NCI-H526 treated with DMSO at 0.1 percent for 48 hours (cell line): ENCODE results near the gene SERPINB6.
"Not testable (repeated sequence)": the region's sequence is repeated elsewhere in the genome, so short reads cannot be mapped to it uniquely, and the experiment has no call there.

ENCODE experiments used
- DNase-seq: peaks from one replicate; lab custom pipeline; 2025; lab: John Stamatoyannopoulos, UW

Gene SERPINB6

GRCh38 chr6:2938004-2938631 is 33.2 kb downstream of the SERPINB6 start:
- DNase-seq: no peak

DNA sequence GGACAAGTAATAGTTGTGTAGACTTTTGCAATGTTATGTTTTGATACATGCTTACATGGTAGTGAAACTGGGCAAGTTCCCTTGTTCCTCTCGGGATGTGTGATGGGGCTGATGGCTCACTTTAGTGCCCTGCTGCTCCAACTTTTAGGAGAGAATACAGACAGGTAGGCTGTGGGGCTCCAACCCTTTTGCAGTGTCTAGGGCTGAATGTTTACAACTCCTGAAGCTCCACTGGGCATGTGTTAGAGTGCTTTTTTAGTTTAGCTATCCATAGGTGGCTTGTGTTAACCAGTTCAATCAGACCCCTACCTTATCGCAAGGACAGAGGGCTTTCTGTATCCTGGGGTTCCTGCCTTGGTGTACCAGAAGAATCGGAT is 33.8 kb downstream of the SERPINB6 start:
- no peak for DNase-seq

DNA sequence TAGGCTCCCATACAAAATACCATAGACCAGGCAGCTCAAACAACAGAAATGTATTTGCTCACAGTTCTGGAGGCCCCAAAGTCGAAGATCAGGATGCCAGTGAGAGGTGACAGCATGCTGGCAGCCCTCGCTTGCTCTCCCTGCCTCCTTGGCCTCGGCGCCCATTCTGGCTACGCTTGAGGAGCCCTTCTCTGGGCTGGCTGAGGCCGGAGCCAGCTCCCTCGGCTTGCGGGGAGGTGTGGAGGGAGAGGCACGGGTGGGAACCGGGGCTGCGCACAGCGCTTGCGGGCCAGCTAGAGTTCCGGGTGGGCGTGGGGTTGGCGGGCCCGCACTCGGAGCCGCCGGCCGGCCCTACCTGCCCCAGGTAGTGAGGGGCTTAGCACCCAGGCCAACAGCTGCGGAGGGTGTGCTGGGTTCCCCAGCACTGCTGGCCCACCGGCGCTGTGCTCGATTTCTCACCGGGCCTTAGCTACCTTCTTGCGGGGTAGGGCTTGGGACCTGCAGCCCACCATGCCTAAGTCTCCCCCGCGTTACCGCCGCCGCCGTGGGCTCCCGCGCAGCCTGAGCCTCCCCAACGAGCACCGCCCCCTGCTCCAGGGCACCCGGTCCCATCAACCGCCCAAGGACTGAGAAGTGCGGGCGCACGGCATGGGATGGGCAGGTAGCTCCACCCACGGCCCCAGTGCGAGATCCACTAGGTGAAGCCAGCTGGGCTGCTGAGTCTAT is 35.6 kb downstream of the SERPINB6 start:
- no peak for DNase-seq

DNA sequence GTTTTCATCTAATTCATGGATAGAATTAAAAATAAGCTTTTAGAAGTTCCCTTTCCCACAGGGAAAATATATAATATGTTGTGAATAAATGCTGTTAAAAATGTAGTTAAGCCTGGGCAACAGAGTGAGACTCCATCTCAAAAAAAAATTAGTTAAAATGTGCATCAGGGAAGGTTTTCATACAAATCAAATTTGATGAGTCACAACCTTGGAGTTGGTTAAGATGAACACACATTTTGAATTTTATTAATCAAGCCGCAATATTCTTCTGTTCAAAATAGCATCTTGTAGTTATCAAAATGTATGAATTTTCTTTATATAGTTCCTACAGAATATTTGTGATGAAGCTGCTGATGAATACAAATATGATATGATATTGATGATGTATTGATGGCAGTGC is 37.3 kb downstream of the SERPINB6 start:
- no peak for DNase-seq

- DNase-seq: not testable (repeated sequence)
Observed at GRCh38 chr6:2932911-2933310, 38.5 kb downstream of the SERPINB6 start.

DNA sequence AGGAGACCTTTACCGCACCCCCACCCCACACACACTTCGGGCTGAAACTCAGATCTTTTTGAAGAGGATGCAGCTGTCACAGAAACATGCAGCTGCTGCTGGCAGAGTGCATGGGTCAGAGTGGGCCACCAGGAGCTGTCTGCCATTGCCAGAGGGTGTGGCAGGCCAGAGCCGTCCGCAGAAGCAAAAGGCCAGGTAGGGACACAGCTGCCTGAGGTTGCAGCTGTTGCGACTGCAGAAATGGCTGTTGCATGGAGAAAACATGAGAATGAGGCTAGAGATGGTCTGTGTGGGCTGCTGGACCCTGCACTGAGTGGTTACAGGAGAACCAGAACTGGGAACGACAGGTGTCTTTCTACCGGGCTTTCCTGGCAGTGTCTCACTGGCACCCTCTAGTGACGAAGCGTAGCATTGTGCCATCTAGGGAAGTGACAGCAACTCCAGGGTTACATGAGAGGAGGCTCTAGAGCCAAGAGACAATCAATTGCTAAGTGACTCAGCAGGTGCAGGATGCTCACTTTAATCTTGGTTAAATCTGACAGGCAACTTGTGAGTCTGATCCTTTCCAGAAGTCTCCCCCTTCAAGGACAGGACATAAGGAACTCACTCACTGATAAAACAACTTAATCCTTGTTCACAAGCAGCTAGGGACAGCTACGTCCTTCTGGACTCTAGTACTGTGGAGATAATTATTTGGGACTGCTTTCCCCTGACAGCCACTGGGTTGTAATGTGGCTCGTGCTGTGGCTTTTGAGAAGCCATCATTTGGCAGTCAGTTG is 39.2 kb downstream of the SERPINB6 start:
- DNase-seq: peak; percentile 68

GRCh38 chr6:2931055-2931454 is 40.3 kb downstream of the SERPINB6 start:
- DNase-seq: no peak

GRCh38 chr6:2927931-2928330 is 43.4 kb downstream of the SERPINB6 start:
- DNase-seq: not testable (repeated sequence)

- DNase-seq: not testable (repeated sequence)
Observed at GRCh38 chr6:2925842-2926747, 45.3 kb downstream of the SERPINB6 start.

- no peak for DNase-seq
Observed at GRCh38 chr6:2921520-2922115, 49.7 kb downstream of the SERPINB6 start.

- no peak for DNase-seq
Observed at GRCh38 chr6:2920671-2921112, 50.7 kb downstream of the SERPINB6 start.

GRCh38 chr6:2919886-2920285 is 51.5 kb downstream of the SERPINB6 start:
- DNase-seq: no peak

- no peak for DNase-seq
Observed at GRCh38 chr6:2919401-2919800, 52.0 kb downstream of the SERPINB6 start.

DNA sequence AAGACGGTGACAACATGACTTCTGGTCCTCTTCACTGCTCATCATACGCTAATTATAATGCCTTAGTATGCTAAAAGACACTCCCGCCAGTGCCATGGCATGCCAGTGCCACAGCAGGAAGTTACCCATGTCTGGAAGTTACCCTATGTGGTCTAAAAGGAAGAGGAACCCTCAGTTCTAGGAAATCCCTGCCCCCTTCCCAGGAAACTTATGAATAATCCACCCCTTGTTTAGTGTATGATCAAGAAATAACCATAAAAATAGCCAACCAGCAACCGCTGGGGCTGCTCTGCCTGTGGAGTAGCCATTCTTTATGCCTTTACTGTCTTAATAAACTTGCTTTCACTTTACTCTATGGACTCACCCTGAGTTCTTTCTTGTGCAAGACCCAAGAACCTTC is 52.4 kb downstream of the SERPINB6 start:
- no peak for DNase-seq

GRCh38 chr6:2917801-2918445 is 53.4 kb downstream of the SERPINB6 start:
- no peak for DNase-seq

DNA sequence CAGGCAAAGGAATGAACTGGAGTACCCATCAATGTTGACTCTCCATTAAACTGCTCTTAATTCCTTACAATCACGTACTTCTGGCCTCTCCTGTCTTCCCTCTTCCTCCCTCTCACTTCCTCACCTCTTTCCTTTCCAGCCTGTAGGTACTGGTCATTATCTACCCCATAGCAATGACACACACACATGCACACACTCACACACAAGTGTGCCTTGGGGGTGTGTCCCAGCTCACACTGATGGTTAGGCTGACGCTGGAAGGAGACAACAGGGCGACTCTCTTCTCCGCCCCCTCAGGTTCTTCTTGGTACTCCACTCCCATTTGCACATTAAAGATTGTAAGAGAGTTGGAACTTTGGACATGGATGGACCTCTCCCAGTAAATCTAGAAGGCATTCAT is 54.3 kb downstream of the SERPINB6 start:
- no peak for DNase-seq

DNA sequence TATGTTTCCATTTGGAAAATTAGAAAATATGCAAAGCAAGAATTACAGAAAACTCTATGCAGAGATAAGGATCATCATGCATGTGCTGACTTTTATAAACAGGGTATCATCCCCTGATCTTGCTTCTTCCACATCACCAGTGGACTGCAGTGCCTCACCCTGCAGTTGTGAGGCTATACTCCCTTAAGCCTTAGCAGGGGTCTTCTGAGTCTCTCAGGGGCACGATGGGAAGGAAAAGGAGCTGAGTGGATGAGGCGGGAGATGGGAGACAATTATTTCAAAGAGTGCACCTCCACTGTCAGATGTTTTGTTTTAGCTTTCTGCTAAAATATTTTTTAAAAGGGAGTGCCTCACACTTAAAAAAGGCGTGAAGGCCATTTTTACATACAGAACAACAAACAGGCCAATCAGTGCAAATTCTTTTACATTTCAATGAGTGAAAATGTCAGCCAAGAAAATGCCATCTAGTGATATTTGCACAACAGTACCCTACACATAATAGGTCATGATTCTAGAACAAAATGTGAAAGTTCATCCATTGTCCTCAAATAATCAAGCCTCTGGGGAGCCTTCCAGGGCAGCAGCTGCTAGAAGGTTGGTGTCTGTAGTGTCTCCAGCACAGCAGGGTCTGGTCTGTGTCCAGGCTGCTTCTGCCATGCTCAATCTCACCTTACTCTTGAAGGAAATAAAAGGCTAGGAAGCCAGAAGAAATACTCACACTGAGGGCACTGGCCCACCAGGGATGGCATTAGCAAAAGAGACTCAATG is 55.0 kb downstream of the SERPINB6 start:
- DNase-seq: no peak

DNA sequence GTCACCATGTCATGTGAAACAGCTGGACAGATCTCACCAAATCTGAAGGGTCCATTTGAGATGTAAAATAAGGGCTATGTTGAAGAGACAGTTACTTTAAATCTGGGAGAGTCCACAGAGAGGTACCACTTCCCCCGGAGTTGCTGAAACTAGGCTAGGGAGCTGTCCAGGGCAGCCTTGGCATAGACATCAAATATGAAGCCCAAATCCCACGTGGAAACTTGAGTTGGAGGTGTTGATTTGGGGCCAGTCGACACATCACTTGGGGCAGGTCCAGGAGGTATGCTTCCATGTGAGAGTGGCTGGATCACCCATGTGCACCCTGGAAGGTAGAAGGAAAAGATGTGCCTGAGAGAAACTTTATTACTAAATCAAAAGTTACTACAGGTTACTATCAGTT is 56.2 kb downstream of the SERPINB6 start:
- no peak for DNase-seq

- no peak for DNase-seq
Observed at GRCh38 chr6:2914318-2914660, 57.1 kb downstream of the SERPINB6 start.

DNA sequence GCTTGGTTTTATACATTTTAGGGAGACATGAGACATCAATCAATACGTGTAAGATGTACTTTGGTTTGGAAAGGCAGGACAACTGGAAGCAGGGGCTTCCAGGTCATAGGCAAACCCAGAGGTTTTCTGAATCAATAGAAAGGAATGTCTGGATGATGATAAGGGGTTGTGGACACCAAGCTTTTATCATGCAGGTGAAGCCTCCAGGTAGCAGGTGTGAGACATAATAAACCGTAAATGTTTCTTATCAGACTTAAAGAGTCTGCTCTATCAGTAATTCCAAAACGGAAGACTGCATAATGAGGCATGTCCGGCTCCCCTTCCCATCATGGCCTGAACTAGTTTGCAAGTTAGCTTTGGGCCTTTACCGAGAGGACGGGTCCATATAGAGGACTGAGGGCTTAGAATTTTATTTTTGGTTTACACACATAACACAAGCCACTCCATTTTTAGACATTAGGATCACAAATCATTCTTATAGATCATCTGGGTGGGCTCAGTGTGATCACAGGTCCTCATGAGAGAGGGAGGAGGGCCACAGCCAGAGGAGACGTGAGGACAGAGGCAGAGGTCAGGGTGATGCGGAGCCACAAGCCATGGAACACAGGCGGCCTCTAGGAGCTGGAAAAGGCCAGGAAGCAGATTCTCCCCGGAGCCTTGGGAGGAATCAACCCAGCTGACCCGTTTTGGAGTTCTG is 57.6 kb downstream of the SERPINB6 start:
- DNase-seq: no peak
